Body of pancreas (tissue), 4 donors: ENCODE measurements around the gene ANGPTL2.

Source experiments
- CTCF ChIP-seq, 7 experiments: fragments of 450-650 bp in 4 of 7; fragments of 200-600 bp in 3 of 7; sonication (generic) in 3 of 7; IDR thresholded peaks; one replicate each; pipeline ENCODE4 v1.5.1; 2016 to 2019; ENCODE audit warnings: antibody characterized with exemption in 7 of 7
- POLR2A ChIP-seq, 3 donors: fragments of 450-650 bp; IDR thresholded peaks; one replicate each; pipeline ENCODE4 v1.6.1; 2016; ENCODE audit warnings: antibody characterized with exemption in 3 of 3, mild to moderate bottlenecking in 2 of 3

GRCh38 chr9:127085186-127085585, 37.2 kb downstream of the ANGPTL2 start:
- no peak for TF ChIP-seq CTCF (IDR thresholded peaks at IDR 0.05)
- TF ChIP-seq POLR2A (IDR thresholded peaks at IDR 0.05), result no peak
